Astrocyte (in vitro differentiated cells and primary cell): ENCODE data around the gene GLYR1. TPM values are rescaled to one million over a fixed set of nuclear protein-coding genes. Genes with fewer than 3 reads are reported as not detected.

Experiments
- DNase-seq: peaks from one replicate; pipeline ENCODE4 v3.0.0-alpha.2; 2010; ENCODE audit warnings: low read depth
- FAIRE-seq: peaks from 2 replicates; lab custom pipeline; 2011; peaks lifted over from hg19 to GRCh38; lab: Jason Lieb, UNC
- H2AFZ ChIP-seq: 2 replicates; pipeline ENCODE4 v1.6.0; 2012; ENCODE audit warnings: low read depth, low read length, inconsistent platforms
- H3K27ac ChIP-seq: 2 replicates; pipeline ENCODE4 v1.5.1; 2011; ENCODE audit warnings: low read depth, low read length, inconsistent platforms
- H3K27me3 ChIP-seq: 2 replicates; pipeline ENCODE4 v1.6.0; 2011; ENCODE audit warnings: low read length, inconsistent platforms; ENCODE audit not compliant: insufficient read depth
- H3K36me3 ChIP-seq: 2 replicates; pipeline ENCODE4 v1.5.1; 2011; ENCODE audit warnings: low read length, inconsistent platforms; ENCODE audit not compliant: insufficient read depth
- H3K4me1 ChIP-seq: 2 replicates; pipeline ENCODE4 v1.5.1; 2011; ENCODE audit warnings: low read length, inconsistent platforms; ENCODE audit not compliant: insufficient read depth
- H3K4me2 ChIP-seq: 2 replicates; pipeline ENCODE4 v1.6.0; 2012; ENCODE audit warnings: low read length, inconsistent platforms
- H3K4me3 ChIP-seq: 2 replicates; pipeline ENCODE4 v1.5.1; 2011; ENCODE audit warnings: low read depth, mild to moderate bottlenecking, low read length, inconsistent platforms; ENCODE audit not compliant: insufficient read depth
- H3K79me2 ChIP-seq: 2 replicates; pipeline ENCODE4 v1.6.0; 2012; ENCODE audit warnings: mild to moderate bottlenecking, low read length, inconsistent platforms; ENCODE audit not compliant: insufficient read depth
- H3K9ac ChIP-seq: 2 replicates; pipeline ENCODE4 v1.6.0; 2012; ENCODE audit warnings: mild to moderate bottlenecking, low read length, inconsistent platforms
- H3K9me3 ChIP-seq: 2 replicates; pipeline ENCODE4 v1.5.1; 2012; ENCODE audit warnings: low read depth, mild to moderate bottlenecking, low read length, inconsistent platforms; ENCODE audit not compliant: insufficient read depth
- H4K20me1 ChIP-seq: 2 replicates; pipeline ENCODE4 v1.6.0; 2012; ENCODE audit warnings: low read length, inconsistent platforms; ENCODE audit not compliant: insufficient read depth
- H3K27ac Mint-ChIP-seq: one replicate; pipeline ENCODE4 v1.8.0; 2021; ENCODE audit warnings: mild to moderate bottlenecking, mixed read lengths; ENCODE audit not compliant: unreplicated experiment
- H3K27me3 Mint-ChIP-seq: one replicate; pipeline ENCODE4 v1.8.0; 2021; ENCODE audit warnings: low read depth, mixed read lengths; ENCODE audit not compliant: unreplicated experiment
- H3K36me3 Mint-ChIP-seq: one replicate; pipeline ENCODE4 v1.8.0; 2021; ENCODE audit warnings: low read depth, mixed read lengths; ENCODE audit not compliant: unreplicated experiment
- H3K4me1 Mint-ChIP-seq: one replicate; pipeline ENCODE4 v1.8.0; 2021; ENCODE audit warnings: low read depth, mixed read lengths; ENCODE audit not compliant: unreplicated experiment
- H3K4me3 Mint-ChIP-seq: one replicate; pipeline ENCODE4 v1.8.0; 2021; ENCODE audit warnings: mild to moderate bottlenecking, moderate library complexity, mixed read lengths; ENCODE audit not compliant: unreplicated experiment
- H3K9me3 Mint-ChIP-seq: one replicate; pipeline ENCODE4 v1.8.0; 2021; ENCODE audit warnings: mild to moderate bottlenecking, mixed read lengths; ENCODE audit not compliant: unreplicated experiment
- EZH2 ChIP-seq: IDR thresholded peaks from 2 replicates; pipeline ENCODE4 v1.6.1; 2012; ENCODE audit warnings: mild to moderate bottlenecking, low read length, inconsistent platforms; ENCODE audit not compliant: insufficient read depth
- total RNA-seq: library from RNA; stranded (reverse); gene quantifications from 2 replicates; pipeline ENCODE4 v1.2.1, GENCODE V29; 2021
- TF ChIP-seq, protein P1 (sequence below): IDR thresholded peaks from 2 replicates; pipeline ENCODE4 v1.5.1; 2011; ENCODE audit warnings: low read depth, mild to moderate bottlenecking, inconsistent platforms, low read length, moderate library complexity; ENCODE audit not compliant: insufficient read depth

GLYR1 gene
- total RNA-seq, 1 donor from 2014 or later, result 77.8 TPM

GRCh38 chr16:4859190-4859899, 12.3 kb upstream of the GLYR1 start:
- H3K9me3 Mint-ChIP-seq, result no peaks in the 10 kb centered on the region

GRCh38 chr16:4855804-4856203, 8.7 kb upstream of the GLYR1 start:
- peaks cover 34% of the 10 kb centered on the region for H3K36me3 ChIP-seq
- Mint-ChIP-seq H3K36me3 (peaks cover 21% of the 10 kb centered on the region), H3K9me3 (no peaks in the 10 kb centered on the region), H3K27ac (no peak overlapping the region), H3K4me1 (peaks cover 42% of the 10 kb centered on the region), H3K4me3 (no peak overlapping the region), H3K27me3 (no peaks in the 10 kb centered on the region)
- no peak overlapping the region for H3K4me2 ChIP-seq
- no peaks in the 10 kb centered on the region for H3K27me3 ChIP-seq
- H3K79me2 ChIP-seq, result peaks cover 58% of the 10 kb centered on the region
- H2AFZ ChIP-seq, result no peak overlapping the region
- peaks cover 65% of the 10 kb centered on the region for H4K20me1 ChIP-seq
- no peak overlapping the region for H3K4me3 ChIP-seq
- TF ChIP-seq, protein P1, sequence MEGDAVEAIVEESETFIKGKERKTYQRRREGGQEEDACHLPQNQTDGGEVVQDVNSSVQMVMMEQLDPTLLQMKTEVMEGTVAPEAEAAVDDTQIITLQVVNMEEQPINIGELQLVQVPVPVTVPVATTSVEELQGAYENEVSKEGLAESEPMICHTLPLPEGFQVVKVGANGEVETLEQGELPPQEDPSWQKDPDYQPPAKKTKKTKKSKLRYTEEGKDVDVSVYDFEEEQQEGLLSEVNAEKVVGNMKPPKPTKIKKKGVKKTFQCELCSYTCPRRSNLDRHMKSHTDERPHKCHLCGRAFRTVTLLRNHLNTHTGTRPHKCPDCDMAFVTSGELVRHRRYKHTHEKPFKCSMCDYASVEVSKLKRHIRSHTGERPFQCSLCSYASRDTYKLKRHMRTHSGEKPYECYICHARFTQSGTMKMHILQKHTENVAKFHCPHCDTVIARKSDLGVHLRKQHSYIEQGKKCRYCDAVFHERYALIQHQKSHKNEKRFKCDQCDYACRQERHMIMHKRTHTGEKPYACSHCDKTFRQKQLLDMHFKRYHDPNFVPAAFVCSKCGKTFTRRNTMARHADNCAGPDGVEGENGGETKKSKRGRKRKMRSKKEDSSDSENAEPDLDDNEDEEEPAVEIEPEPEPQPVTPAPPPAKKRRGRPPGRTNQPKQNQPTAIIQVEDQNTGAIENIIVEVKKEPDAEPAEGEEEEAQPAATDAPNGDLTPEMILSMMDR, result no peak
- no peak for TF ChIP-seq EZH2
- FAIRE-seq, result no peak
- no peak overlapping the region for H3K27ac ChIP-seq
- DNase-seq, result no peak
- no peak overlapping the region for H3K9ac ChIP-seq
- peaks cover 33% of the 10 kb centered on the region for H3K4me1 ChIP-seq
- no peaks in the 10 kb centered on the region for H3K9me3 ChIP-seq

More at GRCh38 chr16:4859190-4859899, 12.3 kb upstream of the GLYR1 start:
- TF ChIP-seq EZH2, result no peak
- TF ChIP-seq, protein P1, result no peak
- DNase-seq (peak; percentile 32), FAIRE-seq (no peak)
- H3K27me3 Mint-ChIP-seq, result no peaks in the 10 kb centered on the region
- Histone ChIP-seq H3K9me3 (no peaks in the 10 kb centered on the region), H3K27me3 (no peaks in the 10 kb centered on the region), H3K9ac (peak overlapping the region; percentile 57), H2AFZ (no peak overlapping the region), H3K4me3 (no peak overlapping the region), H3K36me3 (peaks cover 47% of the 10 kb centered on the region), H3K4me2 (peak overlapping the region; percentile 61), H3K27ac (peak overlapping the region; percentile 55), H4K20me1 (peaks cover 79% of the 10 kb centered on the region), H3K4me1 (peaks cover 22% of the 10 kb centered on the region), H3K79me2 (peaks cover 60% of the 10 kb centered on the region)
- H3K36me3 Mint-ChIP-seq, result peaks cover 24% of the 10 kb centered on the region
- peaks cover 26% of the 10 kb centered on the region for H3K4me1 Mint-ChIP-seq
- H3K27ac Mint-ChIP-seq, result peak overlapping the region; percentile 75
- H3K4me3 Mint-ChIP-seq, result peak overlapping the region; percentile 21

- Histone ChIP-seq H3K27me3 (no peaks in the 10 kb centered on the region), H4K20me1 (peaks cover 65% of the 10 kb centered on the region), H2AFZ (no peak overlapping the region), H3K79me2 (peaks cover 58% of the 10 kb centered on the region), H3K9me3 (no peaks in the 10 kb centered on the region), H3K36me3 (peaks cover 29% of the 10 kb centered on the region), H3K9ac (no peak overlapping the region), H3K4me1 (peaks cover 32% of the 10 kb centered on the region), H3K27ac (no peak overlapping the region), H3K4me2 (no peak overlapping the region), H3K4me3 (no peak overlapping the region)
- DNase-seq (no peak), FAIRE-seq (no peak)
- peaks cover 19% of the 10 kb centered on the region for H3K36me3 Mint-ChIP-seq
- no peaks in the 10 kb centered on the region for H3K9me3 Mint-ChIP-seq
- no peak for TF ChIP-seq EZH2
- TF ChIP-seq, protein P1, result no peak
- no peak overlapping the region for H3K4me3 Mint-ChIP-seq
- H3K27me3 Mint-ChIP-seq, result no peaks in the 10 kb centered on the region
- peaks cover 38% of the 10 kb centered on the region for H3K4me1 Mint-ChIP-seq
- H3K27ac Mint-ChIP-seq, result no peak overlapping the region
Measured at GRCh38 chr16:4855371-4855770, 8.3 kb upstream of the GLYR1 start.
